Measurements from ENCODE around the gene CCDC9. TPM values are rescaled to one million over a fixed set of nuclear protein-coding genes. Genes with fewer than 3 reads are reported as not detected.

CCDC9 gene
- total RNA-seq, 1 experiment from 2014 or later = 38.2 TPM

GRCh38 chr19:47312366-47313006, 56.2 kb downstream of the CCDC9 start:
- no TSS peak for BruUV-seq (replicated peaks)
- no peak for DNase-seq
- Mint-ChIP-seq H3K4me1 (ENCODE audit: low read depth, unreplicated experiment) (peaks cover 36% of the 10 kb centered on the region), H3K9me3 (ENCODE audit: low read depth, unreplicated experiment) (no peaks in the 10 kb centered on the region), H3K27me3 (ENCODE audit: unreplicated experiment) (peaks cover 13% of the 10 kb centered on the region), H3K4me3 (ENCODE audit: low read depth, unreplicated experiment) (no peak overlapping the region), H3K36me3 (ENCODE audit: insufficient read depth, unreplicated experiment) (peaks cover 30% of the 10 kb centered on the region), H3K27ac (ENCODE audit: unreplicated experiment) (peak overlapping the region; percentile 78)
- CTCF ChIA-PET = interaction anchor here (1.2 kb wide), 1 partner anchor 37 kb away, joined by 4 read pairs; the partner anchor contains the start of gene DHX34
- intact Hi-C loops (cut with micrococcal nuclease; ENCODE audit: unreplicated experiment) = no loop called here
- TF ChIP-seq CTCF (IDR thresholded peaks at IDR 0.05; ENCODE audit: unreplicated experiment) = no peak

- CTCF ChIA-PET = interaction anchor here (0.7 to 1.2 kb wide), 3 partner anchors 8 to 201 kb away, joined by 3 to 4 read pairs (median 4); partner anchors contain the start of genes DHX34 and ZC3H4
- DNase-seq = no peak
- H3K27me3 Mint-ChIP-seq (ENCODE audit: unreplicated experiment) = peaks cover 13% of the 10 kb centered on the region
- TF ChIP-seq CTCF (IDR thresholded peaks at IDR 0.05; ENCODE audit: unreplicated experiment) = no peak
- no TSS peak for BruUV-seq (replicated peaks)
- peaks cover 30% of the 10 kb centered on the region for H3K36me3 Mint-ChIP-seq (ENCODE audit: insufficient read depth, unreplicated experiment)
- no peaks in the 10 kb centered on the region for H3K9me3 Mint-ChIP-seq (ENCODE audit: low read depth, unreplicated experiment)
- no peak overlapping the region for H3K4me3 Mint-ChIP-seq (ENCODE audit: low read depth, unreplicated experiment)
- peak overlapping the region; percentile 78 for H3K27ac Mint-ChIP-seq (ENCODE audit: unreplicated experiment)
- intact Hi-C loops (cut with micrococcal nuclease; ENCODE audit: unreplicated experiment) = no loop called here
- H3K4me1 Mint-ChIP-seq (ENCODE audit: low read depth, unreplicated experiment) = peaks cover 36% of the 10 kb centered on the region
Observed at GRCh38 chr19:47313754-47314295, 57.5 kb downstream of the CCDC9 start.

- peaks cover 36% of the 10 kb centered on the region for H3K4me1 Mint-ChIP-seq (ENCODE audit: low read depth, unreplicated experiment)
- H3K27me3 Mint-ChIP-seq (ENCODE audit: unreplicated experiment) = peaks cover 7% of the 10 kb centered on the region
- H3K27ac Mint-ChIP-seq (ENCODE audit: unreplicated experiment) = peak overlapping the region; percentile 74
- no peak for TF ChIP-seq CTCF (IDR thresholded peaks at IDR 0.05; ENCODE audit: unreplicated experiment)
- H3K4me3 Mint-ChIP-seq (ENCODE audit: low read depth, unreplicated experiment) = peak overlapping the region; percentile 39
- peaks cover 24% of the 10 kb centered on the region for H3K36me3 Mint-ChIP-seq (ENCODE audit: insufficient read depth, unreplicated experiment)
- BruUV-seq (replicated peaks) = no TSS peak
- DNase-seq = peak; percentile 87
- intact Hi-C loops (cut with micrococcal nuclease; ENCODE audit: unreplicated experiment) = no loop called here
- CTCF ChIA-PET = interaction anchor here (0.6 to 1.4 kb wide), 4 partner anchors 10 to 207 kb away, joined by 3 to 7 read pairs (median 4); partner anchors contain the start of gene DHX34
- no peaks in the 10 kb centered on the region for H3K9me3 Mint-ChIP-seq (ENCODE audit: low read depth, unreplicated experiment)
Observed at GRCh38 chr19:47315125-47315821, 58.9 kb downstream of the CCDC9 start.

GRCh38 chr19:47316513-47316912, 60.2 kb downstream of the CCDC9 start:
- CTCF ChIA-PET = no interaction called here
- Mint-ChIP-seq H3K27me3 (ENCODE audit: unreplicated experiment) (peaks cover 17% of the 10 kb centered on the region), H3K9me3 (ENCODE audit: low read depth, unreplicated experiment) (no peaks in the 10 kb centered on the region), H3K4me3 (ENCODE audit: low read depth, unreplicated experiment) (no peak overlapping the region), H3K4me1 (ENCODE audit: low read depth, unreplicated experiment) (peaks cover 36% of the 10 kb centered on the region), H3K27ac (ENCODE audit: unreplicated experiment) (peak overlapping the region; percentile 74), H3K36me3 (ENCODE audit: insufficient read depth, unreplicated experiment) (peaks cover 24% of the 10 kb centered on the region)
- DNase-seq = no peak
- intact Hi-C loops (cut with micrococcal nuclease; ENCODE audit: unreplicated experiment) = no loop called here
- BruUV-seq (replicated peaks) = no TSS peak
- TF ChIP-seq CTCF (IDR thresholded peaks at IDR 0.05; ENCODE audit: unreplicated experiment) = no peak
